ENCODE data around the gene MTRF1L. TPM values are rescaled to one million over a fixed set of nuclear protein-coding genes. Genes with fewer than 3 reads are reported as not detected.

MTRF1L gene
- total and polyA plus RNA-seq, 2 of the 8 experiments (the other 6 are each of a cell fraction or from before 2014, with no cell fraction given): 4.5 to 26.5 TPM

DNA sequence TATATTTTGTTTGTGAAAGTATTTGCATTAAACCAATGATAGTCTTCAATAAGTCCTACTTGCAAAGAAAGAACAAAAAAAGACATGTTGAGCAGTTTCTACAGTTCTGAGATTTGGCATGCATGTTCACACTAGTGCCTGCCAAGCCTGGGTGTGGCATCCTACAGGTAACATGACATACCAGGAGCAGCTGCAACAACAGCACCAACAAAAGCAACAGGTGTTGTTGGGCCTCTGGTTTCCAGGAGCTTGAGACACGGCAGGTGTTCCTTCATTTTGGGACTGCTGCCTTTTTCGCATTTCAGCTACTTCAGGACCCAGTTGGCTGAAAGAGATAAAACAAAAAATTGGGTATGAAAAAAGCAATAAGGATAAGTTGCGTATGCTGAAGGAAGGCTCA is 41.2 kb upstream of the MTRF1L start:
- H3K9me3 ChIP-seq (ENCODE audit: insufficient read depth in 2 of 2, low read depth in 1 of 2, low read length in 1 of 2): no peaks in the 10 kb centered on the region
- H3K79me1 ChIP-seq (ENCODE audit: low read depth, low read length): no peaks in the 10 kb centered on the region
- H3K4me3 ChIP-seq (ENCODE audit: extremely low read depth in 1 of 4, insufficient read depth in 2 of 4, low read depth in 3 of 4, low read length in 4 of 4): no peak overlapping the region
- POLR2A ChIA-PET (ENCODE audit: partially characterized antibody): no interaction called here
- no peaks in the 10 kb centered on the region for H3K23me2 ChIP-seq (ENCODE audit: low read depth, low read length)
- H3K56ac ChIP-seq (replicated peaks; ENCODE audit: insufficient read length, low read depth, low read length): no peak overlapping the region
- H2BK20ac ChIP-seq (ENCODE audit: low read length): no peak overlapping the region
- no peak overlapping the region for H3K14ac ChIP-seq (ENCODE audit: insufficient read length)
- H2BK120ac ChIP-seq (replicated peaks; ENCODE audit: low read depth, low read length): no peak overlapping the region
- H3K9ac ChIP-seq (replicated peaks in 1 of 4; ENCODE audit: extremely low read depth in 1 of 4, low read depth in 3 of 4, low read length in 3 of 4): no peak overlapping the region
- no peaks in the 10 kb centered on the region for H4K20me1 ChIP-seq (replicated peaks in 1 of 2; ENCODE audit: control insufficient read depth in 1 of 2, insufficient read depth in 2 of 2, low read length in 2 of 2)
- CTCF ChIA-PET (ENCODE audit: partially characterized antibody): interaction anchor here (2.1 kb wide), 1 partner anchor 9 kb away, joined by 5 read pairs; no protein-coding TSS in a partner anchor
- no peaks in the 10 kb centered on the region for H3K79me2 ChIP-seq (ENCODE audit: control insufficient read depth in 1 of 2, insufficient read depth in 2 of 2, low read length in 2 of 2)
- H4K91ac ChIP-seq (replicated peaks; ENCODE audit: insufficient read length, low read length): no peak overlapping the region
- 89% methylated on average over 3 of the region's 3 CpGs; no CpG with 5 or more reads in 1 of the 2 experiments for WGBS, 2 experiments (ENCODE audit: extremely low coverage in 1 of 2, insufficient coverage in 1 of 2, insufficient read length in 1 of 2, insufficient replicate concordance in 2 of 2, low coverage in 1 of 2, low lambda C conversion rate in 2 of 2, missing lambda C conversion rate in 1 of 2)
- H2BK12ac ChIP-seq (ENCODE audit: low read depth, low read length): no peak overlapping the region
- no peak overlapping the region for H4K5ac ChIP-seq (ENCODE audit: insufficient read length, low read depth, low read length)
- no peak overlapping the region for H2AK5ac ChIP-seq (ENCODE audit: low read depth, low read length)
- no peak overlapping the region for H3K4ac ChIP-seq (replicated peaks; ENCODE audit: insufficient read length, low read depth, low read length)
- no peak overlapping the region for H3K27ac ChIP-seq (ENCODE audit: low read depth, low read length)
- no peak overlapping the region for H2BK15ac ChIP-seq (ENCODE audit: low read length)
- H3K18ac ChIP-seq (ENCODE audit: extremely low read depth, low read length): no peak overlapping the region
- no peak overlapping the region for H3K4me2 ChIP-seq (ENCODE audit: insufficient read depth in 1 of 2, low read depth in 2 of 2, low read length in 2 of 2)
- H2AFZ ChIP-seq (ENCODE audit: low read length): no peak overlapping the region
- H2BK5ac ChIP-seq (ENCODE audit: low read depth, low read length): no peak overlapping the region
- no peak overlapping the region for H4K8ac ChIP-seq (ENCODE audit: extremely low read depth, insufficient read depth, low read length)
- H3K23ac ChIP-seq (ENCODE audit: insufficient read length): no peak overlapping the region
- FAIRE-seq (no peak), DNase-seq (ENCODE audit: low read depth in 1 of 2, low spot score in 2 of 2) (no peak)
- H3K4me1 ChIP-seq (replicated peaks in 1 of 4; ENCODE audit: control insufficient read depth in 3 of 4, insufficient read depth in 4 of 4, low read length in 3 of 4): peaks cover 0 to 3% (median 0%) of the 10 kb centered on the region in 4 experiments; a peak in 1 of 7 replicates
- no peaks in the 10 kb centered on the region for H3K27me3 ChIP-seq (replicated peaks in 1 of 4; ENCODE audit: control insufficient read depth in 3 of 4, extremely low read depth in 1 of 4, insufficient read depth in 3 of 4, low read length in 3 of 4)
- H3K36me3 ChIP-seq (ENCODE audit: control insufficient read depth in 2 of 4, insufficient read depth in 4 of 4, low read length in 3 of 4): peaks cover 0 to 6% (median 2%) of the 10 kb centered on the region in 4 experiments; a peak in 3 of 8 replicates
- TF ChIP-seq POLR2A (IDR thresholded peaks at IDR 0.05; ENCODE audit: control extremely low read depth in 1 of 2, low read depth in 2 of 2, low read length in 2 of 2): no peak
- TF ChIP-seq FOSL1 (IDR thresholded peaks at IDR 0.05; ENCODE audit: insufficient read depth, low read depth, low read length): no peak
- no peak for TF ChIP-seq CTCF (IDR thresholded peaks at IDR 0.05; ENCODE audit: control extremely low read depth in 1 of 3, insufficient read depth in 1 of 3, low read depth in 1 of 3, low read length in 3 of 3)
- no peak for TF ChIP-seq KDM5A (IDR thresholded peaks at IDR 0.05; ENCODE audit: low read length)
- no peak for TF ChIP-seq ATF2 (IDR thresholded peaks at IDR 0.05; ENCODE audit: low read length)
- TF ChIP-seq SIN3A (conservative IDR thresholded peaks at IDR 0.05 in 1 of 2, IDR thresholded peaks at IDR 0.05 in 1 of 2; ENCODE audit: low read depth in 1 of 2, low read length in 2 of 2): no peak
- TF ChIP-seq CEBPB (IDR thresholded peaks at IDR 0.05; ENCODE audit: low read depth, low read length): no peak
- no peak for TF ChIP-seq POU5F1 (IDR thresholded peaks at IDR 0.05; ENCODE audit: low read depth, low read length)
- no peak for TF ChIP-seq GABPA (IDR thresholded peaks at IDR 0.05; ENCODE audit: borderline replicate concordance, insufficient read depth, low read length)
- no peak for TF ChIP-seq CBX8 (IDR thresholded peaks at IDR 0.05; ENCODE audit: borderline replicate concordance, low read depth, low read length)

Data from H1 (cell line).